ENCODE measurements around the gene SNCAIP. TPM values are rescaled to one million over a fixed set of nuclear protein-coding genes. Genes with fewer than 3 reads are reported as not detected.

The SNCAIP gene
- total RNA-seq, 3 donors from 2014 or later (not counting 1 experiment from before 2014, with no cell fraction given) = 0.73 TPM; not detected in 2

- Mint-ChIP-seq H3K4me3 (no peak overlapping the region), H3K27ac (no peak overlapping the region), H3K9me3 (peaks cover 6 to 7% of the 10 kb centered on the region in 2 donors), H3K27me3 (ENCODE audit: low read depth in 2 of 2) (no peaks in the 10 kb centered on the region), H3K4me1 (no peaks in the 10 kb centered on the region), H3K36me3 (no peaks in the 10 kb centered on the region)
- ATAC-seq = no peak
- no peaks in the 10 kb centered on the region for H3K4me1 ChIP-seq (ENCODE audit: control insufficient read depth, insufficient read depth, low read length)
- 93% methylated on average over 5 of the region's 5 CpGs for WGBS (ENCODE audit: insufficient coverage)
- no peak overlapping the region for H3K4me3 ChIP-seq (ENCODE audit: low read length)
- no peak for DNase-seq
- no peaks in the 10 kb centered on the region for H3K36me3 ChIP-seq (ENCODE audit: control insufficient read depth, insufficient read depth, low read length)
- H3K27me3 ChIP-seq (ENCODE audit: control insufficient read depth, insufficient read depth, low read length) = no peaks in the 10 kb centered on the region
- H3K9me3 ChIP-seq (ENCODE audit: control insufficient read depth, insufficient read depth, low read length) = no peaks in the 10 kb centered on the region
- no peak overlapping the region for H3K27ac ChIP-seq (ENCODE audit: low read length)
- intact Hi-C loops (cut with micrococcal nuclease) = no loop called here
- TF ChIP-seq CTCF (IDR thresholded peaks at IDR 0.05) = no peak
Measured at GRCh38 chr5:122332599-122333555, 20.8 kb downstream of the SNCAIP start.

GRCh38 chr5:122333564-122333963, 21.5 kb downstream of the SNCAIP start:
- no peaks in the 10 kb centered on the region for H3K9me3 ChIP-seq (ENCODE audit: control insufficient read depth, insufficient read depth, low read length)
- Mint-ChIP-seq H3K27ac (no peak overlapping the region), H3K36me3 (no peaks in the 10 kb centered on the region), H3K4me3 (no peak overlapping the region), H3K4me1 (no peaks in the 10 kb centered on the region), H3K27me3 (ENCODE audit: low read depth in 2 of 2) (no peaks in the 10 kb centered on the region), H3K9me3 (peaks cover 3 to 5% of the 10 kb centered on the region in 2 donors)
- H3K4me3 ChIP-seq (ENCODE audit: low read length) = no peak overlapping the region
- TF ChIP-seq CTCF (IDR thresholded peaks at IDR 0.05) = no peak
- intact Hi-C loops (cut with micrococcal nuclease) = no loop called here
- DNase-seq (no peak), ATAC-seq (no peak)
- 96% methylated on average over 4 of the region's 4 CpGs for WGBS (ENCODE audit: insufficient coverage)
- no peaks in the 10 kb centered on the region for H3K27me3 ChIP-seq (ENCODE audit: control insufficient read depth, insufficient read depth, low read length)
- H3K4me1 ChIP-seq (ENCODE audit: control insufficient read depth, insufficient read depth, low read length) = no peaks in the 10 kb centered on the region
- no peak overlapping the region for H3K27ac ChIP-seq (ENCODE audit: low read length)
- no peaks in the 10 kb centered on the region for H3K36me3 ChIP-seq (ENCODE audit: control insufficient read depth, insufficient read depth, low read length)

GRCh38 chr5:122339591-122339990, 27.6 kb downstream of the SNCAIP start:
- Mint-ChIP-seq H3K4me3 (no peak overlapping the region), H3K4me1 (no peaks in the 10 kb centered on the region), H3K36me3 (no peaks in the 10 kb centered on the region), H3K27me3 (ENCODE audit: low read depth in 2 of 2) (no peaks in the 10 kb centered on the region), H3K9me3 (peaks cover 3 to 4% of the 10 kb centered on the region in 2 donors), H3K27ac (no peak overlapping the region)
- Histone ChIP-seq H3K9me3 (ENCODE audit: control insufficient read depth, insufficient read depth, low read length) (peaks cover 2% of the 10 kb centered on the region), H3K27ac (ENCODE audit: low read length) (no peak overlapping the region), H3K36me3 (ENCODE audit: control insufficient read depth, insufficient read depth, low read length) (no peaks in the 10 kb centered on the region), H3K27me3 (ENCODE audit: control insufficient read depth, insufficient read depth, low read length) (no peaks in the 10 kb centered on the region), H3K4me1 (ENCODE audit: control insufficient read depth, insufficient read depth, low read length) (no peaks in the 10 kb centered on the region), H3K4me3 (ENCODE audit: low read length) (no peak overlapping the region)
- 80% methylated on average over 3 of the region's 5 CpGs for WGBS (ENCODE audit: insufficient coverage)
- no peak for ATAC-seq
- DNase-seq = no peak
- no peak for TF ChIP-seq CTCF (IDR thresholded peaks at IDR 0.05)
- intact Hi-C loops (cut with micrococcal nuclease) = no loop called here

All from natural killer cell (primary cell).